Epithelial cell of prostate (primary cell): ENCODE measurements around the gene MAMSTR.

ENCODE experiments used
- DNase-seq: peaks from one replicate; pipeline ENCODE4 v3.0.0-alpha.2; 2011; ENCODE audit warnings: low read depth, low spot score
- H3K27ac ChIP-seq: fragments of 450-650 bp; 2 replicates; pipeline ENCODE4 v1.5.1; 2017; ENCODE audit warnings: mild to moderate bottlenecking

The MAMSTR gene

GRCh38 chr19:48670699-48671445 is 48.7 kb downstream of the MAMSTR start:
- no peak for DNase-seq
- H3K27ac ChIP-seq = no peak overlapping the region

GRCh38 chr19:48669903-48670668 is 49.4 kb downstream of the MAMSTR start:
- DNase-seq = no peak
- H3K27ac ChIP-seq = no peak overlapping the region

- no peak overlapping the region for H3K27ac ChIP-seq
- DNase-seq = no peak
These were observed 50.8 kb downstream of the MAMSTR start for GRCh38 chr19:48668761-48669160.

GRCh38 chr19:48668332-48668731 is 51.2 kb downstream of the MAMSTR start:
- no peak for DNase-seq
- no peak overlapping the region for H3K27ac ChIP-seq

- H3K27ac ChIP-seq = no peak overlapping the region
- no peak for DNase-seq
These were observed 53.7 kb downstream of the MAMSTR start for GRCh38 chr19:48665786-48666185.

GRCh38 chr19:48664476-48664875 is 55.0 kb downstream of the MAMSTR start:
- no peak for DNase-seq
- H3K27ac ChIP-seq = no peak overlapping the region

- H3K27ac ChIP-seq = no peak overlapping the region
- no peak for DNase-seq
These were observed 55.9 kb downstream of the MAMSTR start for GRCh38 chr19:48663667-48664066.
